Measurements from ENCODE around the gene EMD.

DNA sequence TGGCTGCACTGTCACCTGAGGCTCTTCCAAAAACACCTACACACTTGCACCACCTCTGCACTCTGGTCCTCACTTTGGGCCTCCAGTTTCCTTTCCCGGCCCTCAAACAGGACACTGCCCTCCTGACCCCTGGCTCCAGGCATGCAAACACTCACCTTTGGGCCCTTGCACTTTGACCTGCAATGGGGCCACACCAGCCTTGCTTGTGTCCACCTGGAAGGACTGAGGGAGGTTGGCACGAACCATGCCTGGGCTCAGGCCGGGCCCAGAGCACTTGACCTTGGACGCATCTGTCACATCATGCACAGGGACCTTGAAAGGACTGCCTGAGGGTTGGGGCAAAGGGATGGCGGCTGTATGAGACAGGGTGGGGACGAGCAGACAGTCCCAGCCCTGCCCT lies 20.3 kb upstream of the EMD start:
- TF ChIP-seq, protein P1, sequence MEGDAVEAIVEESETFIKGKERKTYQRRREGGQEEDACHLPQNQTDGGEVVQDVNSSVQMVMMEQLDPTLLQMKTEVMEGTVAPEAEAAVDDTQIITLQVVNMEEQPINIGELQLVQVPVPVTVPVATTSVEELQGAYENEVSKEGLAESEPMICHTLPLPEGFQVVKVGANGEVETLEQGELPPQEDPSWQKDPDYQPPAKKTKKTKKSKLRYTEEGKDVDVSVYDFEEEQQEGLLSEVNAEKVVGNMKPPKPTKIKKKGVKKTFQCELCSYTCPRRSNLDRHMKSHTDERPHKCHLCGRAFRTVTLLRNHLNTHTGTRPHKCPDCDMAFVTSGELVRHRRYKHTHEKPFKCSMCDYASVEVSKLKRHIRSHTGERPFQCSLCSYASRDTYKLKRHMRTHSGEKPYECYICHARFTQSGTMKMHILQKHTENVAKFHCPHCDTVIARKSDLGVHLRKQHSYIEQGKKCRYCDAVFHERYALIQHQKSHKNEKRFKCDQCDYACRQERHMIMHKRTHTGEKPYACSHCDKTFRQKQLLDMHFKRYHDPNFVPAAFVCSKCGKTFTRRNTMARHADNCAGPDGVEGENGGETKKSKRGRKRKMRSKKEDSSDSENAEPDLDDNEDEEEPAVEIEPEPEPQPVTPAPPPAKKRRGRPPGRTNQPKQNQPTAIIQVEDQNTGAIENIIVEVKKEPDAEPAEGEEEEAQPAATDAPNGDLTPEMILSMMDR (conservative IDR thresholded peaks at IDR 0.05 in 1 of 2, IDR thresholded peaks at IDR 0.05 in 1 of 2; ENCODE audit: extremely low read depth in 1 of 2, insufficient read depth in 1 of 2, low read depth in 1 of 2, low read length in 2 of 2) = no peak
- TF ChIP-seq EZH2 (IDR thresholded peaks at IDR 0.05; ENCODE audit: borderline replicate concordance, low read length) = no peak
